Adrenal gland (tissue), 12 donors: ENCODE data around the gene CYB5R4. TPM values are rescaled to one million over a fixed set of nuclear protein-coding genes. Genes with fewer than 3 reads are reported as not detected.

Experiments used
- DNase-seq, 7 donors: peaks; one replicate each; pipeline ENCODE4 v3.0.0-alpha.2; 2019 to 2020
- H3K27ac ChIP-seq, 5 donors: fragments of 200-600 bp; sonication (generic) in 4 of 5; 1 replicate in 3 of 5; 2 replicates in 2 of 5; pipeline versions ENCODE4 v1.5.1 to v1.8.0; 2016 to 2020; ENCODE audit warnings: mild to moderate bottlenecking in 1 of 5
- H3K27me3 ChIP-seq: fragments of 200-600 bp; 2 replicates; pipeline ENCODE4 v1.8.0; 2021
- H3K36me3 ChIP-seq, 2 donors: fragments of 200-600 bp; replicated peaks in 1 of 2; 1 replicate in 1 of 2; 2 replicates in 1 of 2; pipeline versions ENCODE4 v1.5.1 to v1.8.0; 2018 to 2022
- H3K4me1 ChIP-seq, 2 donors: fragments of 200-600 bp; replicated peaks in 1 of 2; 1 replicate in 1 of 2; 2 replicates in 1 of 2; pipeline versions ENCODE4 v1.5.1 to v1.8.0; 2018 to 2021
- H3K4me3 ChIP-seq, 4 donors: fragments of 200-600 bp; sonication (generic) in 3 of 4; one replicate each; pipeline ENCODE4 v1.5.1; 2016 to 2018
- H3K9me3 ChIP-seq, 3 donors: fragments of 200-600 bp; sonication (generic) in 1 of 3; replicated peaks in 1 of 3; 1 replicate in 2 of 3; 2 replicates in 1 of 3; pipeline versions ENCODE4 v1.5.1 to v1.8.0; 2016 to 2021
- CTCF ChIP-seq, 6 experiments: fragments of 450-650 bp in 4 of 6; fragments of 200-600 bp in 2 of 6; sonication (generic) in 1 of 6; IDR thresholded peaks; 1 replicate in 5 of 6; 2 replicates in 1 of 6; pipeline versions ENCODE4 v1.5.1 to v1.8.0; 2016 to 2021; ENCODE audit warnings: antibody characterized with exemption in 6 of 6, mild to moderate bottlenecking in 2 of 6, moderate library complexity in 1 of 6
- POLR2A ChIP-seq, 2 donors: fragments of 450-650 bp; IDR thresholded peaks; one replicate each; pipeline ENCODE4 v1.6.1; 2017; ENCODE audit warnings: antibody characterized with exemption in 2 of 2, mild to moderate bottlenecking in 2 of 2, moderate library complexity in 1 of 2
- WGBS, 4 donors: extraction: QIAGEN DNeasy Blood & Tissue Kit in 2 of 4; methylation state at CpG; one replicate each; pipeline versions ENCODE4 v1.1.5 to v1.1.7; 2013 to 2017; 5-methylcytosine and 5-hydroxymethylcytosine counted together
- intact Hi-C, 2 donors: fragments of 100-400 bp; cut with DNase I; formaldehyde crosslinking; loops; one replicate each; pipeline versions ENCODE4 v1.14.1 to v1.15.0; 2022 to 2023
- polyA plus RNA-seq, 3 donors: library from polyadenylated mRNA; stranded (reverse); fragments of 200-250 nt in 2 of 3; fragments of 350-450 nt in 1 of 3; fragmentation: Illumina TruSeq in 1 of 3; extraction: RNeasy Lipid Tissue Mini Kit (QIAGEN cat#74804) in 1 of 3; gene quantifications; one replicate each; pipeline ENCODE4 v1.2.3, GENCODE V29; 2013 to 2014
- total RNA-seq, 9 donors: library from RNA; depleted of rRNA in 4 of 9; stranded (reverse); fragments of >200 nt in 4 of 9; fragments of 120-200 nt in 1 of 9; fragmentation: NEBNext Ultra II Directional in 1 of 9; extraction: Animal tissue kit (Norgen Biotek cat#: 25700) in 1 of 9; gene quantifications; one replicate each; pipeline versions ENCODE4 v1.1.0 to v1.2.4, GENCODE V29; 2013 to 2023
- donor health status: healthy with polysubstance abuse.
- donor health status: Bipolar disorder and iron deficiency.
- donor health status: DM: yes; HTN: yes; CAD: no.
- donor health status: DM: no; HTN: no; CAD: no.
- donor health status: DM: no; HTN: no; CAD: no.
- donor health status: DM: yes; HTN: yes; CAD: no.

The CYB5R4 gene
- total and polyA plus RNA-seq, 12 donors: 1.3 to 22.0 (median 11.0) TPM

- WGBS, 4 donors: 78 to 100% (median 82%) methylated on average over 1 of the region's 1 CpG
- H3K36me3 ChIP-seq: no peaks in the 10 kb centered on the region
Observed at GRCh38 chr6:83960664-83961063, 101.2 kb downstream of the CYB5R4 start.

GRCh38 chr6:83962582-83962981, 103.1 kb downstream of the CYB5R4 start:
- no peak for DNase-seq
- intact Hi-C loops: no loop called here
- Histone ChIP-seq H3K4me3 (no peak overlapping the region), H3K36me3 (no peaks in the 10 kb centered on the region), H3K27me3 (no peaks in the 10 kb centered on the region), H3K4me1 (no peaks in the 10 kb centered on the region), H3K9me3 (no peaks in the 10 kb centered on the region), H3K27ac (no peak overlapping the region)
- TF ChIP-seq POLR2A (IDR thresholded peaks at IDR 0.05): no peak
- no peak for TF ChIP-seq CTCF (IDR thresholded peaks at IDR 0.05)

More at GRCh38 chr6:83960664-83961063, 101.2 kb downstream of the CYB5R4 start:
- no peak for DNase-seq
- Histone ChIP-seq H3K4me1 (no peaks in the 10 kb centered on the region), H3K4me3 (no peak overlapping the region), H3K27ac (no peak overlapping the region), H3K9me3 (no peaks in the 10 kb centered on the region), H3K27me3 (no peaks in the 10 kb centered on the region)
- intact Hi-C loops: no loop called here
- TF ChIP-seq POLR2A (IDR thresholded peaks at IDR 0.05) (no peak), CTCF (IDR thresholded peaks at IDR 0.05) (no peak)

- Histone ChIP-seq H3K4me1 (no peaks in the 10 kb centered on the region), H3K9me3 (no peaks in the 10 kb centered on the region), H3K27ac (no peak overlapping the region), H3K27me3 (no peaks in the 10 kb centered on the region), H3K36me3 (no peaks in the 10 kb centered on the region), H3K4me3 (no peak overlapping the region)
- 97 to 100% (median 98%) methylated on average over 4 of the region's 4 CpGs for WGBS, 4 donors
- DNase-seq: no peak
- TF ChIP-seq POLR2A (IDR thresholded peaks at IDR 0.05) (no peak), CTCF (IDR thresholded peaks at IDR 0.05) (no peak)
- intact Hi-C loops: no loop called here
Observed at GRCh38 chr6:83966539-83966938, 107.0 kb downstream of the CYB5R4 start.

- Histone ChIP-seq H3K9me3 (no peaks in the 10 kb centered on the region), H3K4me3 (no peak overlapping the region), H3K27me3 (no peaks in the 10 kb centered on the region), H3K36me3 (no peaks in the 10 kb centered on the region), H3K27ac (no peak overlapping the region), H3K4me1 (no peaks in the 10 kb centered on the region)
- intact Hi-C loops: no loop called here
- TF ChIP-seq CTCF (IDR thresholded peaks at IDR 0.05): no peak
- TF ChIP-seq POLR2A (IDR thresholded peaks at IDR 0.05): no peak
- no peak for DNase-seq
Observed at GRCh38 chr6:83970582-83970981, 111.1 kb downstream of the CYB5R4 start.
